DMS153 (cell line): ENCODE results near the gene ALPK1.
"Not testable (repeated sequence)": the region's sequence is repeated elsewhere in the genome, so short reads cannot be mapped to it uniquely, and the experiment has no call there.

Experiments used
- DNase-seq: peaks from one replicate; lab custom pipeline; 2025; lab: John Stamatoyannopoulos, UW

The ALPK1 gene

DNA sequence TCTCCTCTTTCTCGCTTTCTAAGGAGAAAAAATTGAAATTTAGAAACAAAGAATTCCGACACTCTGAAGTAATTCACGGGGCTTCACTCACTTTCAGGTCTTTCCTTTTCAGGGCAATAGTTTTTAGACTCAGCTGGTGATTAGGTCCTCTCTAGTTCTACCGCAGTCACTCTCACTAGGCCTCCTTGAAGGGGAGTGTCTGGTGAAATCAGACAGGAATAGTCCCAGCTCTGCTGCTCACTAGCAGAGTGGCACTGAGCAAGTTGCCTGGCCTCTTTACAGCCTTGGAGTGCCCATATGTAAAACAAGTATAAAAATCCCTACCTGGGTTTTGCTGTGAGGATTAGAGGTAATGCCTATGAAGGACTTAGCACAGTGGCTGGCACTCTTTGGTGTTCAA lies 154.7 kb downstream of the ALPK1 start:
- DNase-seq = no peak

DNA sequence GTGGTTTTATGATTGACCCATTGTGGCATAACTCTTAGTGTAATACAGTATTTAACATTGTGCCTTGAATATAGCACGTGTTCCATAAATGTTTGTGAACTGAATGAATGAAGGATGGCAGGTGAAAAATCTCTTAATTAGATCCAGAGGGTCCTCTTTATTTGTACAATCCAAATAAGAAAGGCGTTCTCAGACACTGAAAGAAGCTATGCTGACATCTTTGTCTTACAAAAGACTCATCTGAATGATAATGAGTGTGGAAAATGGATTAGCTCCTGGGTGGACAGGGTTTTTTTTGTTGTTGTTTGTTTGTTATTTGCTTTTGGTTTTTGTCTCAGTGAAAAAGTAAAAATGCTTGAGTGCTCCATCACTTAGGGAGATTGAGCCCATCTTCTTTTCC lies 156.2 kb downstream of the ALPK1 start:
- no peak for DNase-seq

DNA sequence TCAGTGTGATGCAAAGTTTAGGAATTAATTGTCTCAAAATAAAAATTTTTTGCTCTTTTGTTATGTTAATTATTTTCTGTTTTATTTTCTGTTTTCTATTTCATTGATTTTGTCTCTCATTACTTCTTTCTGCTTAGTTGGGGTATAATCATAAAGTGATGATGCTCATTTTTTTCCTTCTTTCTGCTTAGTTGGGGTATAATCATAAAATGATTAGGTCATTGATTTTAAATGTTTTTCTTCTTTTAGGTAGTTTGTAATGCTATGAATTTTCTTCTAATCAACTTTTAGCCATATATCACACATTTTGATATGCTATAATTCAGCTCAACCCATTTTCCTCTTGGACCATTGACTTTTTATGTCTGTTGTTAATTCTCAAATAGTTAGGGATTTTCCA lies 175.1 kb downstream of the ALPK1 start:
- DNase-seq = no peak

DNA sequence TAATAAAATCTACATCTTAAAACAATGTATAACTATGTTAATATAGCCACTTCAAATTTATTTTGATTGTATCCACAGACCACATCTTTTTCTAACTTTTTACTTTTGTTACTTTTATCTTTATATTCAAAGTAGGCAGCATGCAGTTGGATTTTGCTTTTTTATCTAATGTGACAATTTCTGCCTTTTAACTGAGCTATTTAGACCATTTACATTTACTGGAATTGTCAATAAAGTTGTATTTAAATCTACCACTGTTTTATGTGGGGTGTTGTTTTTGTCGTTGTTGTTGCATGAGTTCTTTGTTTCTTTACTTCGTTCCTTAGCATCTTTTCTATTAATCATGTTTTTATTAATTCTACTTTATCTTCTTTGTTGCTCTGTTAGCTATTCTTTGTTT lies 176.8 kb downstream of the ALPK1 start:
- no peak for DNase-seq

DNA sequence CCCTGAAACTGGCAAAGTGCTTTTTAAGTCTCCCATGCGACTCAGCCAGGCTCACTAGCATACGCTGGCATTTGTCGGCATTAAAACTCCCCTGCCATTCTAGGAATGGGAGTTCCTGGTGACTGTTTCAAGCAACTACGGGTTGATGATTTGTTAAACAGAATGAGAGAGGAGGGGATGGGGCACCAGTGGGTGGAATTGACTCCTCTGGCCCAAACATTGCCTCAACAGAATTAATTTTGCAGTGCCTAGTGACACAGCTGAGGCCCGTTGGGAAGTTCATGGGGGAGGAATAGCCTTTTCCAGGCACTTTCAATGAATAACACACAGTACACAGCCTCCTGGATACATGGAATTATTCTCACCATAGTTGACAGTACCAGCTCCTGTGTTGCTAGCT lies 188.8 kb downstream of the ALPK1 start:
- no peak for DNase-seq

DNA sequence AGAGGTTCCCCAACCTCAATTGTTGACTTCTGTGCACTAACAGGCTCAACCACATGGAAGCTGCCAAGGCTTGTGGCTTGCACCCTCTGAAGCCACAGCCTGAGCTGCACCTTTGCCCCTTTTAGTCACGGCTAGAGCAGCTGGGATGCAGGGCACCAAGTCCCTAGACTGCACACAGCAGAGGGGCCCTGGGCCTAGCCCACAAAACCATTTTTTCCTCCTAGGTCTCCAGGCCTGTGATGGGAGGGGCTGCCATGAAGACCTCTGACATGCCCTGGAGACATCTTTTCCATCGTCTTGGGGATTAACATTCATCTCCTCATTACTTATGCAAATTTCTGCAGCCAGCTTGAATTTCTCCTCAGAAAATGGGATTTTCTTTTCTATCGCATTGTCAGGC lies 193.6 kb downstream of the ALPK1 start:
- DNase-seq = not testable (repeated sequence)
